ENCODE measurements around the gene P2RY2. TPM values are rescaled to one million over a fixed set of nuclear protein-coding genes. Genes with fewer than 3 reads are reported as not detected.
"Not testable (repeated sequence)": the region's sequence is repeated elsewhere in the genome, so short reads cannot be mapped to it uniquely, and the experiment has no call there.

The P2RY2 gene
- total and polyA plus RNA-seq, 2 donors (not counting 1 experiment from before 2014, with no cell fraction given), result 0.05 to 0.17 TPM

GRCh38 chr11:73197348-73197747 is 20.7 kb upstream of the P2RY2 start:
- no peak overlapping the region for H3K4me2 ChIP-seq (ENCODE audit: extremely low read depth, insufficient read depth, low read length)
- no peak for DNase-seq (ENCODE audit: low read depth in 2 of 2)
- H2AFZ ChIP-seq (ENCODE audit: low read length), result no peak overlapping the region
- no peak overlapping the region for H3K4me3 ChIP-seq (replicated peaks in 1 of 4; ENCODE audit: control extremely low read depth in 1 of 4, insufficient read depth in 1 of 4, low read depth in 3 of 4, low read length in 4 of 4)
- no peaks in the 10 kb centered on the region for H3K36me3 ChIP-seq (ENCODE audit: control insufficient read depth, insufficient read depth, low read length)
- peaks cover 12% of the 10 kb centered on the region for H3K27me3 ChIP-seq (ENCODE audit: control insufficient read depth, insufficient read depth, low read length)
- H3K4me1 ChIP-seq (ENCODE audit: control insufficient read depth, extremely low read depth, insufficient read depth, low read length), result no peaks in the 10 kb centered on the region
- H4K20me1 ChIP-seq (ENCODE audit: control insufficient read depth, extremely low read depth, insufficient read depth, low read length), result no peaks in the 10 kb centered on the region
- H3K79me2 ChIP-seq (ENCODE audit: control insufficient read depth, insufficient read depth, low read length), result no peaks in the 10 kb centered on the region
- TF ChIP-seq EZH2 (IDR thresholded peaks at IDR 0.05; ENCODE audit: low read length, missing control alignments) (no peak), CTCF (conservative IDR thresholded peaks at IDR 0.05 in 1 of 2, IDR thresholded peaks at IDR 0.05 in 1 of 2; ENCODE audit: low read depth in 1 of 2, low read length in 2 of 2) (no peak)
- H3K27ac ChIP-seq (ENCODE audit: insufficient read depth, low read length), result no peak overlapping the region
- H3K9ac ChIP-seq (ENCODE audit: insufficient read depth, low read length), result no peak overlapping the region
- H3K9me3 ChIP-seq (ENCODE audit: control insufficient read depth, insufficient read depth, low read depth, low read length), result no peaks in the 10 kb centered on the region

GRCh38 chr11:73197787-73198186 is 20.3 kb upstream of the P2RY2 start:
- H2AFZ ChIP-seq (ENCODE audit: low read length); H3K4me1 ChIP-seq (ENCODE audit: control insufficient read depth, extremely low read depth, insufficient read depth, low read length); H3K9me3 ChIP-seq (ENCODE audit: control insufficient read depth, insufficient read depth, low read depth, low read length); H3K4me2 ChIP-seq (ENCODE audit: extremely low read depth, insufficient read depth, low read length); H3K79me2 ChIP-seq (ENCODE audit: control insufficient read depth, insufficient read depth, low read length); H3K27ac ChIP-seq (ENCODE audit: insufficient read depth, low read length); H3K36me3 ChIP-seq (ENCODE audit: control insufficient read depth, insufficient read depth, low read length); H3K9ac ChIP-seq (ENCODE audit: insufficient read depth, low read length); DNase-seq (ENCODE audit: low read depth in 2 of 2); H3K4me3 ChIP-seq (replicated peaks in 1 of 4; ENCODE audit: control extremely low read depth in 1 of 4, insufficient read depth in 1 of 4, low read depth in 3 of 4, low read length in 4 of 4); H4K20me1 ChIP-seq (ENCODE audit: control insufficient read depth, extremely low read depth, insufficient read depth, low read length): not testable (repeated sequence)
- H3K27me3 ChIP-seq (ENCODE audit: control insufficient read depth, insufficient read depth, low read length), result peaks cover 12% of the 10 kb centered on the region

GRCh38 chr11:73198677-73199076 is 19.4 kb upstream of the P2RY2 start:
- no peaks in the 10 kb centered on the region for H3K79me2 ChIP-seq (ENCODE audit: control insufficient read depth, insufficient read depth, low read length)
- H3K9me3 ChIP-seq (ENCODE audit: control insufficient read depth, insufficient read depth, low read depth, low read length), result no peaks in the 10 kb centered on the region
- H3K36me3 ChIP-seq (ENCODE audit: control insufficient read depth, insufficient read depth, low read length), result no peaks in the 10 kb centered on the region
- no peak overlapping the region for H2AFZ ChIP-seq (ENCODE audit: low read length)
- DNase-seq (ENCODE audit: low read depth in 2 of 2), result peak in 1 of 2 donors; percentile 20
- no peak overlapping the region for H3K27ac ChIP-seq (ENCODE audit: insufficient read depth, low read length)
- no peak overlapping the region for H3K4me2 ChIP-seq (ENCODE audit: extremely low read depth, insufficient read depth, low read length)
- no peak overlapping the region for H3K9ac ChIP-seq (ENCODE audit: insufficient read depth, low read length)
- peaks cover 12% of the 10 kb centered on the region for H3K27me3 ChIP-seq (ENCODE audit: control insufficient read depth, insufficient read depth, low read length)
- H3K4me3 ChIP-seq (replicated peaks in 1 of 4; ENCODE audit: control extremely low read depth in 1 of 4, insufficient read depth in 1 of 4, low read depth in 3 of 4, low read length in 4 of 4), result no peak overlapping the region
- no peaks in the 10 kb centered on the region for H3K4me1 ChIP-seq (ENCODE audit: control insufficient read depth, extremely low read depth, insufficient read depth, low read length)
- TF ChIP-seq EZH2 (IDR thresholded peaks at IDR 0.05; ENCODE audit: low read length, missing control alignments) (no peak), CTCF (conservative IDR thresholded peaks at IDR 0.05 in 1 of 2, IDR thresholded peaks at IDR 0.05 in 1 of 2; ENCODE audit: low read depth in 1 of 2, low read length in 2 of 2) (no peak)
- no peaks in the 10 kb centered on the region for H4K20me1 ChIP-seq (ENCODE audit: control insufficient read depth, extremely low read depth, insufficient read depth, low read length)
